PC-3 (cell line): ENCODE measurements around the gene RAP1GAP. TPM values are rescaled to one million over a fixed set of nuclear protein-coding genes. Genes with fewer than 3 reads are reported as not detected.

ENCODE experiments used
- ATAC-seq: fragments of 200-7000 bp; cut with Tn5 transposase; 2 replicates; pipeline ENCODE4 v1.9.1; 2020; ENCODE audit warnings: mild to moderate bottlenecking, moderate library complexity
- BruUV-seq: library from RNA; stranded (reverse); fragments of 400-500 nt; replicated peaks from 2 replicates; lab custom pipeline; 2021; lab: Mats Ljungman, UMichigan
- CTCF ChIA-PET: fragments of 300-600 bp; sonication (Branson Sonifier 250); formaldehyde crosslinking; loops from one replicate; lab custom pipeline; 2022; ENCODE audit warnings: antibody characterized with exemption; lab: Charles Lee
- POLR2A ChIA-PET: fragments of 300-600 bp; sonication (Branson Sonifier 250); formaldehyde crosslinking; loops from one replicate; lab custom pipeline; 2022; ENCODE audit warnings: antibody characterized with exemption; ENCODE audit not compliant: unreplicated experiment; lab: Charles Lee
- DNase-seq: peaks from one replicate; pipeline ENCODE4 v3.0.0-alpha.2; 2015
- H2AFZ ChIP-seq: fragments of 300-600 bp; sonication (generic); 2 replicates; pipeline ENCODE4 v1.6.0; 2016; ENCODE audit warnings: antibody characterized with exemption, low read length
- H3F3A ChIP-seq: fragments of 300-600 bp; sonication (generic); one replicate; pipeline ENCODE4 v1.6.0; 2017; ENCODE audit warnings: antibody characterized with exemption, low read length, control low read depth, mild to moderate bottlenecking; ENCODE audit not compliant: unreplicated experiment
- H3K27ac ChIP-seq: fragments of 300-600 bp; sonication (generic); 2 replicates; pipeline ENCODE4 v1.5.1; 2016; ENCODE audit warnings: mild to moderate bottlenecking, low read length
- H3K27me3 ChIP-seq: fragments of 300-600 bp; sonication (generic); 2 replicates; pipeline ENCODE4 v1.6.1; 2016; ENCODE audit warnings: low read length, mixed read lengths
- H3K36me3 ChIP-seq: fragments of 300-600 bp; sonication (generic); 2 replicates; pipeline ENCODE4 v1.6.1; 2016; ENCODE audit warnings: low read depth, mixed run types, low read length, mixed read lengths
- H3K4me1 ChIP-seq: fragments of 300-600 bp; sonication (generic); 2 replicates; pipeline ENCODE4 v1.5.1; 2016; ENCODE audit warnings: low read length; ENCODE audit not compliant: insufficient read depth
- H3K4me2 ChIP-seq: fragments of 300-600 bp; sonication (generic); 2 replicates; pipeline ENCODE4 v1.6.0; 2016; ENCODE audit warnings: low read length
- H3K4me3 ChIP-seq: fragments of 300-600 bp; sonication (generic); 2 replicates; pipeline ENCODE4 v1.5.1; 2016; ENCODE audit warnings: mild to moderate bottlenecking, low read length, mixed read lengths
- H3K79me2 ChIP-seq: fragments of 300-600 bp; sonication (generic); 2 replicates; pipeline ENCODE4 v1.6.1; 2017; ENCODE audit warnings: low read length, mixed read lengths
- H3K9ac ChIP-seq: fragments of 300-600 bp; sonication (generic); 2 replicates; pipeline ENCODE4 v1.6.0; 2016; ENCODE audit warnings: mild to moderate bottlenecking, low read length
- H3K9me2 ChIP-seq: fragments of 300-600 bp; sonication (generic); replicated peaks from 2 replicates; pipeline ENCODE4 v1.6.1; 2016; ENCODE audit warnings: mixed run types, low read length, mixed read lengths
- H3K9me3 ChIP-seq: fragments of 300-600 bp; sonication (generic); 2 replicates; pipeline ENCODE4 v1.6.1; 2016; ENCODE audit warnings: low read length, mixed read lengths
- H4K20me1 ChIP-seq: fragments of 300-600 bp; sonication (generic); 2 replicates; pipeline ENCODE4 v1.6.1; 2016; ENCODE audit warnings: low read length, mixed read lengths
- EZH2 ChIP-seq: fragments of 300-600 bp; sonication (generic); IDR thresholded peaks from one replicate; pipeline ENCODE4 v1.6.1; 2017; ENCODE audit warnings: antibody characterized with exemption, mild to moderate bottlenecking, low read length; ENCODE audit not compliant: unreplicated experiment
- EZH2phosphoT487 ChIP-seq: fragments of 300-600 bp; sonication (generic); IDR thresholded peaks from 2 replicates; pipeline ENCODE4 v1.6.1; 2018; ENCODE audit warnings: mild to moderate bottlenecking, antibody characterized with exemption, low read length, borderline replicate concordance
- intact Hi-C: fragments of 100-400 bp; cut with micrococcal nuclease; formaldehyde crosslinking; loops from 2 replicates; pipeline ENCODE4 v1.9.0; 2023
- total RNA-seq: library from RNA; depleted of rRNA; stranded (reverse); fragments of >200 nt; gene quantifications from 2 replicates; pipeline ENCODE4 v1.2.3, GENCODE V29; 2014
- TF ChIP-seq, protein P1 (sequence below): fragments of 300-600 bp; sonication (generic); conservative IDR thresholded peaks from 2 replicates; pipeline ENCODE4 v1.5.1; 2017; ENCODE audit warnings: antibody characterized with exemption, low read depth, mild to moderate bottlenecking, low read length

The RAP1GAP gene
- total RNA-seq, 1 experiment from 2014 or later, result 12.1 TPM

DNA sequence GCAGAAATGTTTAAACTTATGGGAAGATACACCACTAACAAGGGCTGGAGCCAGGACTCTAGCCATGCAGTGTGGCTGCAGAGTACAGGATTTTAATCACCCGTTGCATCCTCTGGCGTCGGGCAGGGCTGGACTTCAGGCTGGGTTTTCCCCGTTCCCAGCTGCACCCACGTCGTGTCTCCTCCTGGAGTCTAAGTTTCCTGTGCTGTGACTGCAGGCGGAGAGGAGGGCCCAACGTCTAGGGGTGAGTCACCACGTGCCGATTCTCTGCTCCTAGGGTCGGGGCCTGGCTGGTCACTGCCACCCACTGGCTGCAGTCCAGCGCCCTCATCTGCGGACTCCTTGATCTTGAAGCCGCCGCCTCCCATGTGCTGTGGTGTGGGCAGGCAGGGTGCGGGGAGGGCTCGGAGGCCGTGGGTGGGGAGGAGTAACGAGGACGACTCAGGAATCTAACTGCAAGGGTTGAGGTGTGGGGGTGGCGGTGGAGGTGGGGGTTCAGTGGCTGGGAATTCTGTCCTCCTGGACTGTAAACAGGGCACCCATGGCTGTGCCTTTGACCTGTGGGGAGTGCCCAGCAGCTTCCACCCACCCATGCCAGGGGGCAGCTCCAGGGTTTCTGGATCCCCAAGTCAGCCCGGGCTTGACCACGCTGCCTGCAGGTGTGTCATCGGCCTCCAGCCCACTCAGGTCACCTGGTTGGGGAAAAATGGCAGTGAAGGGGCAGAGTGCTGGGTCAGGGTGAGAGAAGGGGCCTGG lies 82.1 kb downstream of the RAP1GAP start:
- CTCF ChIA-PET, result interaction anchor here (0.5 kb wide), 1 partner anchor 94 kb away, joined by 3 read pairs; no protein-coding TSS in a partner anchor
- H3K27me3 ChIP-seq, result no peaks in the 10 kb centered on the region
- no peaks in the 10 kb centered on the region for H3K36me3 ChIP-seq
- TF ChIP-seq EZH2, result no peak
- TF ChIP-seq, protein P1, sequence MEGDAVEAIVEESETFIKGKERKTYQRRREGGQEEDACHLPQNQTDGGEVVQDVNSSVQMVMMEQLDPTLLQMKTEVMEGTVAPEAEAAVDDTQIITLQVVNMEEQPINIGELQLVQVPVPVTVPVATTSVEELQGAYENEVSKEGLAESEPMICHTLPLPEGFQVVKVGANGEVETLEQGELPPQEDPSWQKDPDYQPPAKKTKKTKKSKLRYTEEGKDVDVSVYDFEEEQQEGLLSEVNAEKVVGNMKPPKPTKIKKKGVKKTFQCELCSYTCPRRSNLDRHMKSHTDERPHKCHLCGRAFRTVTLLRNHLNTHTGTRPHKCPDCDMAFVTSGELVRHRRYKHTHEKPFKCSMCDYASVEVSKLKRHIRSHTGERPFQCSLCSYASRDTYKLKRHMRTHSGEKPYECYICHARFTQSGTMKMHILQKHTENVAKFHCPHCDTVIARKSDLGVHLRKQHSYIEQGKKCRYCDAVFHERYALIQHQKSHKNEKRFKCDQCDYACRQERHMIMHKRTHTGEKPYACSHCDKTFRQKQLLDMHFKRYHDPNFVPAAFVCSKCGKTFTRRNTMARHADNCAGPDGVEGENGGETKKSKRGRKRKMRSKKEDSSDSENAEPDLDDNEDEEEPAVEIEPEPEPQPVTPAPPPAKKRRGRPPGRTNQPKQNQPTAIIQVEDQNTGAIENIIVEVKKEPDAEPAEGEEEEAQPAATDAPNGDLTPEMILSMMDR, result 0 out of 2 replicates have a peak, but pooled peaks have one; percentile 7
- ATAC-seq (peak; percentile 96), DNase-seq (peak; percentile 76)
- peak overlapping the region; percentile 63; the same call in 1 of the 2 replicates for H2AFZ ChIP-seq
- H3K79me2 ChIP-seq, result no peaks in the 10 kb centered on the region
- intact Hi-C loops, result no loop called here
- H3K9me3 ChIP-seq, result no peaks in the 10 kb centered on the region
- no peaks in the 10 kb centered on the region for H3F3A ChIP-seq
- H3K4me3 ChIP-seq, result no peak overlapping the region
- H3K4me1 ChIP-seq, result peaks cover 14% of the 10 kb centered on the region
- no TSS peak for BruUV-seq
- POLR2A ChIA-PET, result no interaction called here
- no peak overlapping the region for H3K27ac ChIP-seq
- H3K9me2 ChIP-seq, result no peaks in the 10 kb centered on the region
- H4K20me1 ChIP-seq, result no peaks in the 10 kb centered on the region
- no peak overlapping the region for H3K9ac ChIP-seq
- peak overlapping the region; percentile 65 for H3K4me2 ChIP-seq

DNA sequence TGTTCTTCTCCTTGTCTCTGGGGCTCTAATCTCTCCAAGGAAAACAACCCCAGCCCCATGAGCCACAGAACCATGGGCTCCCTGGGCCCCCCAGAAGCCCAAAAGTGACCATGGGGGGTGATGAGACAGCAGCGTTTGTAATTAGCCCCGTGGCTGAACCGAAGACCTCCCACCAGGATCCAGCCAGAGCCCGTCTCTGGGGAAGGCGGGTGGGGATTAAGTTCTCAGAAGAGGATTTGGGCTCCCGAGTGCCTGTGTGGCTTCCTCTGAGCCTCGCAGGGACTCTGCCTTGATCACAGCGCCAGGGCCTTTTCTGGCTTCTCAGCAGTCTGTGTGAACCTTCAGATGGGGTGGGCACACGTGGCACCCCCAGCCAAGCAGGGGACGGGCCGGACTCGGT lies 82.9 kb downstream of the RAP1GAP start:
- intact Hi-C loops, result no loop called here
- Histone ChIP-seq H3K4me3 (no peak overlapping the region), H2AFZ (peak overlapping the region; percentile 63; the same call in 1 of the 2 replicates), H3K27me3 (no peaks in the 10 kb centered on the region), H3K27ac (no peak overlapping the region), H3K4me1 (peaks cover 14% of the 10 kb centered on the region), H3K9me2 (no peaks in the 10 kb centered on the region), H3K79me2 (no peaks in the 10 kb centered on the region), H3K9me3 (no peaks in the 10 kb centered on the region), H4K20me1 (no peaks in the 10 kb centered on the region), H3K4me2 (peak overlapping the region; percentile 65), H3F3A (no peaks in the 10 kb centered on the region), H3K36me3 (no peaks in the 10 kb centered on the region), H3K9ac (no peak overlapping the region)
- ChIA-PET CTCF (interaction anchor here (0.5 kb wide), 1 partner anchor 93 kb away, joined by 3 read pairs; no protein-coding TSS in a partner anchor), POLR2A (no interaction called here)
- DNase-seq (no peak), ATAC-seq (no peak)
- no peak for TF ChIP-seq EZH2
- BruUV-seq, result no TSS peak

DNA sequence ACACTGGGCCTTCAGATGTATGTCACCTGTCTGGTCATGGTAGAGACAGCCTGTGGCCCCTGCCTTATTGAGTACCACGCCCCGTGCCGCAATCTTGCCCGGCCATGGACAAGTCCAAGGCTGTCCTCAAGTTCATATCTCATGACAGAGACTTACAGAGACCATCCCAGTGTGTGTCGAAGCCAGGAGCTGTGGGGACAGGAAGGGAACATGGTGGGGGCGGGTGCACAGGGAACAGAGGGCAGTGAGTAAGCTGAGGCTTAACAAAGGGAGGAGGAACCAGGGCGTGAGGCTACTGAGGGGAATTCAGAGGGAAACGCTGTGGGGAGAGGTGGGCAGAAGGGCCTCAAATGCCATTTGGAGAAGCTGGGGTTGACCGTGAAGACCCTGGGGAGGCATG lies 84.1 kb downstream of the RAP1GAP start:
- no peak overlapping the region for H3K27ac ChIP-seq
- H3F3A ChIP-seq, result no peaks in the 10 kb centered on the region
- intact Hi-C loops, result no loop called here
- CTCF ChIA-PET, result no interaction called here
- H3K79me2 ChIP-seq, result no peaks in the 10 kb centered on the region
- H3K4me1 ChIP-seq, result peaks cover 14% of the 10 kb centered on the region
- H3K9me2 ChIP-seq, result no peaks in the 10 kb centered on the region
- H3K27me3 ChIP-seq, result no peaks in the 10 kb centered on the region
- TF ChIP-seq EZH2phosphoT487 (no peak), EZH2 (no peak)
- TF ChIP-seq, protein P1, result no peak
- no peaks in the 10 kb centered on the region for H3K9me3 ChIP-seq
- ATAC-seq (no peak), DNase-seq (no peak)
- POLR2A ChIA-PET, result no interaction called here
- BruUV-seq, result no TSS peak
- no peaks in the 10 kb centered on the region for H4K20me1 ChIP-seq
- H3K4me3 ChIP-seq, result no peak overlapping the region
- no peaks in the 10 kb centered on the region for H3K36me3 ChIP-seq
- no peak overlapping the region for H2AFZ ChIP-seq
- H3K4me2 ChIP-seq, result no peak overlapping the region
- no peak overlapping the region for H3K9ac ChIP-seq
